Muscle layer of duodenum (tissue), 2 donors: Measurements from ENCODE around the gene ZZZ3.
"Not testable (repeated sequence)": the region's sequence is repeated elsewhere in the genome, so short reads cannot be mapped to it uniquely, and the experiment has no call there.

Experiments used
- H3K27ac ChIP-seq: one replicate; pipeline ENCODE4 v1.7.0; 2013; ENCODE audit warnings: mild to moderate bottlenecking, low read length
- H3K27me3 ChIP-seq: one replicate; pipeline ENCODE4 v1.7.0; 2013; ENCODE audit warnings: low read depth, mild to moderate bottlenecking, control low read depth, low read length
- H3K36me3 ChIP-seq, 2 donors: one replicate each; pipeline ENCODE4 v1.7.0; 2013; ENCODE audit warnings: low read length in 2 of 2, control low read depth in 1 of 2, mild to moderate bottlenecking in 1 of 2; ENCODE audit not compliant: insufficient read depth in 2 of 2, control insufficient read depth in 1 of 2
- H3K4me1 ChIP-seq, 2 donors: one replicate each; pipeline ENCODE4 v1.7.0; 2013; ENCODE audit warnings: low read length in 2 of 2, mild to moderate bottlenecking in 2 of 2, control low read depth in 1 of 2, moderate library complexity in 1 of 2; ENCODE audit not compliant: insufficient read depth in 2 of 2, control insufficient read depth in 1 of 2
- H3K4me3 ChIP-seq, 2 donors: one replicate each; pipeline ENCODE4 v1.7.0; 2013; ENCODE audit warnings: low read length in 2 of 2, low read depth in 1 of 2, mild to moderate bottlenecking in 1 of 2
- H3K9me3 ChIP-seq, 2 donors: one replicate each; pipeline ENCODE4 v1.7.0; 2013; ENCODE audit warnings: low read length in 2 of 2, control low read depth in 1 of 2, mild to moderate bottlenecking in 1 of 2; ENCODE audit not compliant: control insufficient read depth in 1 of 2
- donor health status: healthy.

ZZZ3 gene

GRCh38 chr1:77668924-77669449 lies 13.5 kb downstream of the ZZZ3 start:
- H3K4me1 ChIP-seq = peaks cover 0 to 52% of the 10 kb centered on the region in 2 donors
- no peaks in the 10 kb centered on the region for H3K36me3 ChIP-seq
- H3K27ac ChIP-seq = no peak overlapping the region
- no peaks in the 10 kb centered on the region for H3K9me3 ChIP-seq
- H3K27me3 ChIP-seq = no peaks in the 10 kb centered on the region
- no peak overlapping the region for H3K4me3 ChIP-seq

GRCh38 chr1:77664939-77665516 lies 17.4 kb downstream of the ZZZ3 start:
- Histone ChIP-seq H3K27me3 (no peaks in the 10 kb centered on the region), H3K36me3 (no peaks in the 10 kb centered on the region), H3K9me3 (no peaks in the 10 kb centered on the region), H3K4me1 (peaks cover 0 to 30% of the 10 kb centered on the region in 2 donors), H3K27ac (no peak overlapping the region), H3K4me3 (no peak overlapping the region)

DNA sequence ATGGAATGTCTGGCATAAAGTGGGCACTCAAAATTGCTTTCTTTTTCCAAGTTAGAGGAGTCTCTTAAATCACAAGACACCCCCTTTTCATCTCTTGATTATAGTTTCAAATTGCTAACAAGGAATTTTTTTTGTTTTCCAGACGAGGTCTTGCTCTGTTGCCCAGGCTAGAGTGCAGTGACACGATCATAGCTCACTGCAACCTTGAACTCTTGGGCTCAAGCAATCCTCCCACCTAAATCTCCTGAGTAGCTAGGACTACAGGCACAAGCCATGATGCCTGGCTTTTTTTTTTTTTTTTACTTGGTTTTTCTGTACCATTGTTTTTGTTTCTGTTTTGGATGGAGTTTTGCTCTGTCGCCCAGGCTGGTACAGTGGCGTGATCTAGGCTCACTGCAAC lies 20.8 kb downstream of the ZZZ3 start:
- no peak overlapping the region for H3K4me3 ChIP-seq
- no peaks in the 10 kb centered on the region for H3K9me3 ChIP-seq
- no peak overlapping the region for H3K27ac ChIP-seq

GRCh38 chr1:77659879-77660593 lies 22.4 kb downstream of the ZZZ3 start:
- Histone ChIP-seq H3K27me3 (no peaks in the 10 kb centered on the region), H3K4me3 (no peak overlapping the region), H3K9me3 (no peaks in the 10 kb centered on the region), H3K36me3 (no peaks in the 10 kb centered on the region), H3K4me1 (peaks cover 0 to 10% of the 10 kb centered on the region in 2 donors), H3K27ac (no peak overlapping the region)

More for the DNA sequence above, 20.8 kb downstream of the ZZZ3 start:
- H3K27me3 ChIP-seq = no peaks in the 10 kb centered on the region
- H3K36me3 ChIP-seq = no peaks in the 10 kb centered on the region
- peaks cover 0 to 16% of the 10 kb centered on the region in 2 donors for H3K4me1 ChIP-seq

DNA sequence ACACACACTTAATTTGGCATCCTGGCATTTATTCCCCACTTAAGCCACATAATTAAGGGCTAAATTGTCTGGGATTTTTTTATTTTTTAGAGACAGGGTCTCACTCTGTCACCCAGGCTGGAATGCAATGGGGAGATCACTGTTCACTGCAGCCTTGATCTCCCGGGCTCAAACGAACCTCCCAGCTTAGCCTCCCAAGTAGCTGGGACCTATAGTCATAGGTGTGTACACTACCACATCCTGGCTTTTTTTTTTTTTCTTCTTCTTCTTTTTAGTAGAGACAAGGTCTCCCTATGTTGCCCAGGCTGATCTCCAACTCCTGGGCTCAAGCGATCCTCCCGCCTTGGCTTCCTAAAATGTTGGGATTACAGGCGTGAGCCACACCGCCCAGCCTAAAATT lies 24.2 kb downstream of the ZZZ3 start:
- H3K4me1 ChIP-seq = no peaks in the 10 kb centered on the region

DNA sequence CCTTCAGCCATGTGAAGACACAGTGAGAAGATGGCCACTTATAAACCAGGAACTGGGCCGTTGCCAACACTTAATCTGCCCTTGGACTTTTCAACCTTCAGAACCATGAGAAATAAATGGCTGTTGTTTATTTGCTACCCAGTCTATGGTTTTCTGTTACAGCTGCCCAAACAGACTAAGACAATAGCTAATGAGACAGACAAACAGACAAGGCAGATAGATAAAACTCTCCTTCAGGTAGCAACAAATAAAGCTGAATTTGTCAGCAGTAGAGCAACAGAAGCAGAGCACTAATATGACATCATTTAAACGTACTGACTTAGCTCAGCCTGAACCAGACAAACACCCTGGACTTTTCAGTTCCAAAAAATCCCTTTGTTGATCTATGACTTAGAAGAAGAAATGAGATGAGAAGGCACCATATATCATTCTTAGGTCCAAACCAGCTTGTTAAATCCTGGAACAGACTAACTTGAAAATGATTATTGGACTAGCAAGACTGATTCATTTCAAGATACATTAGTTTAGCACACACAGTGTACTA lies 27.0 kb downstream of the ZZZ3 start:
- peaks cover 0 to 6% of the 10 kb centered on the region in 2 donors for H3K9me3 ChIP-seq
- H3K27me3 ChIP-seq = no peaks in the 10 kb centered on the region
- H3K27ac ChIP-seq = no peak overlapping the region
- peaks cover 0 to 4% of the 10 kb centered on the region in 2 donors for H3K4me1 ChIP-seq
- H3K4me3 ChIP-seq = no peak overlapping the region
- peaks cover 0 to 4% of the 10 kb centered on the region in 2 donors for H3K36me3 ChIP-seq

More for the DNA sequence above, 24.2 kb downstream of the ZZZ3 start:
- H3K9me3 ChIP-seq = no peaks in the 10 kb centered on the region
- H3K4me3 ChIP-seq = no peak overlapping the region
- H3K27me3 ChIP-seq = no peaks in the 10 kb centered on the region
- H3K36me3 ChIP-seq = no peaks in the 10 kb centered on the region
- no peak overlapping the region for H3K27ac ChIP-seq

DNA sequence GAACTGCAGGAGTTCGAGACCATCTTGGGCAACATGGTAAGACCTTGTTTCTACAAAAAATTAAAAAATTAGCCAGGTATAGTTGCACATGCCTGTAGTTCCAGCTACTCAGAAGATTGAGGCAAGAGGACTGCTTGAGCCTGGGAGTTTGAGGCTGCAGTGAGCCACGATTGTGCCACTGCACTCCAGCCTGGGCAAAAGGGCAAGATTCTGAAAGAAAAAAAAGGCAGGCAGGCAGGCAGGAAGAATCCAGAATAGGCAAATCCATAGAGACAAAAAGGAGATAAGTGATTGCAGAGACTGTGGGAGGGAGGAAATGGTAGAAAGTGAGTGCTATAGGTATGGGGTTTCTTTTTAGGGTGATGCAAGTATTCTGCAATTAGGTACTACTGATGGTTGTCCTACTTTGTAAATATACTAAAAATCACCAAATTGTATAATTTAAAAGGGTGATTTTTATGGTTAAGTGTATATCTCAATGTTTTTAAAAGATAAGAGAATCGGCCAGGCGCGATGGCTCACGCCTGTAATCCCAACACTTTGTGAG lies 29.4 kb downstream of the ZZZ3 start:
- peaks cover 0 to 4% of the 10 kb centered on the region in 2 donors for H3K4me1 ChIP-seq
- peaks cover 5 to 18% of the 10 kb centered on the region in 2 donors for H3K9me3 ChIP-seq
- no peak overlapping the region for H3K4me3 ChIP-seq
- H3K27ac ChIP-seq = no peak overlapping the region
- no peaks in the 10 kb centered on the region for H3K27me3 ChIP-seq
- H3K36me3 ChIP-seq = peaks cover 0 to 9% of the 10 kb centered on the region in 2 donors

- H3K36me3 ChIP-seq = peaks cover 0 to 9% of the 10 kb centered on the region in 2 donors
Observed at GRCh38 chr1:77652268-77652667, 30.2 kb downstream of the ZZZ3 start.

DNA sequence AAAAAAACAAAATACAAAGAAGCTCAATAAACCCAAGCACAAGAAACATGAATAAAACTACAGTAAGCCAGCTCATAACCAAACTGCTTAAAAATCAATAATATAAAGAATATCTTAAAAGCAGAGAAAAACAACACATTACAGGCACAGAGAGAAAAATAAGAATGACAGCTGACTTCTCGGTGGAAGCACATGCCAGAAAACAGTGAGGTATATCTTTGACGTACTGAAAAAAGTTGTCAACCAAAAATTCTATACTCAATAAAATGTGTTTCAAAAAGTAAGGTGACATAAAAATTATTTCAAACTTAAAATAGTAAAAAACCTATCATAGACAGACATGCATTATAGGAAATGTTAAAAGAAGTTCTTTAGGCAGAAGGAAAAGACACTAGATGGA lies 33.3 kb downstream of the ZZZ3 start:
- Histone ChIP-seq H3K27ac (no peak overlapping the region), H3K36me3 (peaks cover 3 to 9% of the 10 kb centered on the region in 2 donors), H3K4me1 (peaks cover 0 to 4% of the 10 kb centered on the region in 2 donors), H3K4me3 (no peak overlapping the region), H3K27me3 (no peaks in the 10 kb centered on the region), H3K9me3 (peaks cover 5 to 18% of the 10 kb centered on the region in 2 donors)

More at GRCh38 chr1:77652268-77652667, 30.2 kb downstream of the ZZZ3 start:
- H3K4me3 ChIP-seq = no peak overlapping the region
- H3K4me1 ChIP-seq = peaks cover 0 to 4% of the 10 kb centered on the region in 2 donors
- H3K27ac ChIP-seq = no peak overlapping the region
- H3K9me3 ChIP-seq = peaks cover 5 to 18% of the 10 kb centered on the region in 2 donors
- H3K27me3 ChIP-seq = no peaks in the 10 kb centered on the region

DNA sequence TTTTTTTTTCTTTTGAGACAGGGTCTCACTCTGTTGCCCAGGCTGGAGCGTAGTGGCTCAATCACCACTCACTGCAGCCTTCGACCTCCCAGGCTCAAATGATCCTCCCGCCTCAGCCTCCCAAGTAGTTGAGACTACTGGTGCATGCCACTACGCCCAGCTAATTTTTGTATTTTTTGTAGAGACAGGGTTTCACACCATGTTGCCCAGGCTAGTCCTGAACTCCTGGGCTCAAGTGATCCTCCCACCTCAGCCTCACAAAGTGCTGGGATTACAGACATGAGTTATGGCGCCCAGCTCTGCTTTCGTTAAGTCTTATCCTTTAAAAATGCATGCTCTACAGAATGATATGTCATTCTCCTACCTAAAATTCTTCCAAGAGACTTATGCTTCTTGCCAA lies 36.2 kb downstream of the ZZZ3 start:
- H3K36me3 ChIP-seq, H3K4me3 ChIP-seq, H3K27ac ChIP-seq, H3K4me1 ChIP-seq, H3K27me3 ChIP-seq: not testable (repeated sequence)
- H3K9me3 ChIP-seq = peaks cover 5 to 18% of the 10 kb centered on the region in 2 donors

DNA sequence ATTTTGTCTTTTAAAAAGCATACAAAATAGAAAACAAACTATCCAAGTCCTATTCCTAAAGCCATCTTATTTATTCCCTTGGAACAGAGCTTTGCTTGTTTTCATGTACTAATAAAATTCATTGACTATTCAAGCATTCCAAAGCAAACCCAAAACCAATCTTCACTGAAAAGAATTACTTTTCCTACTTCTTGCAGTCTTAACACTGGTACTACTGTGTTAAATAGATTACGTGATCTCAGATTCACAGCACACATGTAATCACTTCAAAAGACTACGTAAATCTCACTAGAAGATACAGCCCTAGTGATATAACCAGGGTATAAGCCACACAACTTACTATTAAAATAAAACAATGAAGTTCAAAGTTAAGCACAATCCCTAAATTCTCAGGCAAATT lies 39.0 kb downstream of the ZZZ3 start:
- no peak overlapping the region for H3K27ac ChIP-seq

More for the DNA sequence above, 39.0 kb downstream of the ZZZ3 start:
- Histone ChIP-seq H3K36me3 (peaks cover 4 to 18% of the 10 kb centered on the region in 2 donors), H3K4me1 (peaks cover 0 to 8% of the 10 kb centered on the region in 2 donors), H3K9me3 (peaks cover 1 to 2% of the 10 kb centered on the region in 2 donors), H3K27me3 (no peaks in the 10 kb centered on the region), H3K4me3 (no peak overlapping the region)
